ENCODE measurements around the gene VRTN. TPM values are rescaled to one million over a fixed set of nuclear protein-coding genes. Genes with fewer than 3 reads are reported as not detected.

The VRTN gene
- total RNA-seq, 4 donors from 2014 or later = not detected

DNA sequence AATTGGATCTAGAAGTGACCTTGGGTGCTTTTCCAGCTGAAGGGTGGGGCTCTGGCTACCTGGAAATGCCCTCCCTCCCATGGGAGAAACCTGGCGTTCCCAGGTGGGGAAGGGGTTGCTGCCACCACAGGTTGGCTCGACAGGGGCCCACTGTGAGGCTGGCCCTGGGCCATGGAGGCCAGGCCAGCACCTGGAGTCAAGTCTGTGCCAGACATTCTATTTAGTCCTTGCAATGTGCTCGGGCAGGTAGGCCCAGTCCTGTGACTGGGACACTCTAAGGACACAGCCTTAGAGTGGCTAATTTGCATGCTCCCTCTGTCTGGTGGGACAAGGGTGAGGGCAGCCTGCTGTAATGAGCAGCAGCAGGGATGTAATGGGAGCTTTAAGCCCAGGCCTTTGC, 11.9 kb downstream of the VRTN start:
- no peaks in the 10 kb centered on the region for H3K4me1 ChIP-seq
- no peaks in the 10 kb centered on the region for H3K27me3 ChIP-seq
- no peak overlapping the region for H3K27ac ChIP-seq
- no peak for DNase-seq
- in situ Hi-C loops (cut with MboI; ENCODE audit: low sequenced_read_pairs in 4 of 4) (loop anchor here in 2 of 4 donors (5.0 to 10.0 kb wide), 2 partner anchors 117 to 125 kb away; no protein-coding TSS in a partner anchor), intact Hi-C loops (cut with DNase I; ENCODE audit: low total_unique reads) (loop anchor here (5.0 kb wide), 2 partner anchors 132 to 252 kb away; partner anchors contain the start of genes ISCA2, LTBP2 and NPC2)
- H3K36me3 ChIP-seq = no peaks in the 10 kb centered on the region
- ATAC-seq = no peak
- TF ChIP-seq, protein P1, sequence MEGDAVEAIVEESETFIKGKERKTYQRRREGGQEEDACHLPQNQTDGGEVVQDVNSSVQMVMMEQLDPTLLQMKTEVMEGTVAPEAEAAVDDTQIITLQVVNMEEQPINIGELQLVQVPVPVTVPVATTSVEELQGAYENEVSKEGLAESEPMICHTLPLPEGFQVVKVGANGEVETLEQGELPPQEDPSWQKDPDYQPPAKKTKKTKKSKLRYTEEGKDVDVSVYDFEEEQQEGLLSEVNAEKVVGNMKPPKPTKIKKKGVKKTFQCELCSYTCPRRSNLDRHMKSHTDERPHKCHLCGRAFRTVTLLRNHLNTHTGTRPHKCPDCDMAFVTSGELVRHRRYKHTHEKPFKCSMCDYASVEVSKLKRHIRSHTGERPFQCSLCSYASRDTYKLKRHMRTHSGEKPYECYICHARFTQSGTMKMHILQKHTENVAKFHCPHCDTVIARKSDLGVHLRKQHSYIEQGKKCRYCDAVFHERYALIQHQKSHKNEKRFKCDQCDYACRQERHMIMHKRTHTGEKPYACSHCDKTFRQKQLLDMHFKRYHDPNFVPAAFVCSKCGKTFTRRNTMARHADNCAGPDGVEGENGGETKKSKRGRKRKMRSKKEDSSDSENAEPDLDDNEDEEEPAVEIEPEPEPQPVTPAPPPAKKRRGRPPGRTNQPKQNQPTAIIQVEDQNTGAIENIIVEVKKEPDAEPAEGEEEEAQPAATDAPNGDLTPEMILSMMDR (IDR thresholded peaks at IDR 0.05 in 4 of 5, conservative IDR thresholded peaks at IDR 0.05 in 1 of 5) = no peak
- no peak for TF ChIP-seq POLR2A (IDR thresholded peaks at IDR 0.05)
- H3K9me3 ChIP-seq = no peaks in the 10 kb centered on the region
- no peak overlapping the region for H3K4me3 ChIP-seq

DNA sequence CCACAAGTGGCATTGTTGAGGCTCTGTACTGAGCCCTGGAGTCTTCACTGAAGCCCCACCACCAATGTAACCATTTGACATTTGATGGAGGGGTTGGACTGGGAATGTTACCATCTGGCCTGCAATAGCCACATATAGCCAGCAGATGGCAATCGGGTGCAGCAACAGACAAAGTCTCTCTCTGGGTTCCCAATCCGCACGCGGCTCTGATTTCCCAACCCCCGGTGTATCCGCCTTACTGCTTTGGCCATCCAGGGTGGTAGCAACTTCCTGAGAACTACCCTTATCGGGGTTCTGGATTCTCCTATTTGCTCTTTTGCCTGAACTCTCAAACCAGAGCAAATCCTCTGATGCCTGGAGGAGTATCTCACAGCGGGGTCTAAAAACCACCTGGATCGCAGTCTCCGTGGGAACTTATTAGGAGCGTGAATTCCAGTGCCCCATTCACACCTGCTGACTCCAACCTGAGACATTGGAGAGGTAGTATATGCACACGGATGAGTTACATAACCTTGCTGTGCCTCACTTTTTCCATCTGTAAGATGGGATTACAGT, 14.2 kb downstream of the VRTN start:
- Histone ChIP-seq H3K4me3 (no peak overlapping the region), H3K27me3 (no peaks in the 10 kb centered on the region), H3K4me1 (no peaks in the 10 kb centered on the region), H3K36me3 (no peaks in the 10 kb centered on the region), H3K9me3 (no peaks in the 10 kb centered on the region), H3K27ac (no peak overlapping the region)
- peak; percentile 83 to 94 for ATAC-seq
- peak; percentile 56 to 69 for DNase-seq
- TF ChIP-seq, protein P1 (IDR thresholded peaks at IDR 0.05 in 4 of 5, conservative IDR thresholded peaks at IDR 0.05 in 1 of 5) = peak; percentile 82 to 94 (median 88)
- no peak for TF ChIP-seq POLR2A (IDR thresholded peaks at IDR 0.05)
- in situ Hi-C loops (cut with MboI; ENCODE audit: low sequenced_read_pairs in 4 of 4) (loop anchor here in 2 of 4 donors (5.0 to 10.0 kb wide), 2 partner anchors 115 to 122 kb away; no protein-coding TSS in a partner anchor), intact Hi-C loops (cut with DNase I; ENCODE audit: low total_unique reads) (loop anchor here (2.0 to 5.0 kb wide), 3 partner anchors 116 to 250 kb away; partner anchors contain the start of genes ISCA2, LTBP2 and NPC2)

DNA sequence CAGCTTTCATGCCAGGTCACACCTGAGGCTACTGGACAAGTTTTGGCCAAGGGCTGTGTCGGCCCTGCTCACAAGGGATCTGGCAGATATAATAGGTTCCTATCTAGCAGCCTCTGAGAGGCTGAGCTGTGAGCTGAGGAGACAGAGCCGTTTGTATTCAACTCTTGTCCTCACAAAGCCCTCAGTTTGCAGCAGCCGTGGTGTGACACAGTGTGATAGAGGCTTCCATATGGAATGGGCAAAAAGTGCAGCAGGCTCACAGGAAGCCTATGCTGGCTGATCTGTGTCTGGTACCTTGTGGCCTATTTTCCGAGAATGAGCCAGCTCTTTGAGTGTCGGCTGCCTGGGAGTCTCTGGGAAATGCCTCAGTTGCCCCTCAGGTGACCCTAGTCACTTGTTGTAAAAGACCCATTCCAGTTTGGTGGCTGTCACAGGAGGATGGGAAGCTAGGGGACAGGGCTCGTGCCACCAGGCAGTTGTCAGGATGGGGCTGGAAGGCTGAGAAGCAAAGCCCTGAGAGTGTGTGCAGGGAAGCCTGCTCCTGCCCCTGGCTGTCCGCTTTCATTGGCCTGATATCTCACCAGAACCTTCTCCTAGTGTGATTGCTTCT, 16.1 kb downstream of the VRTN start:
- no peaks in the 10 kb centered on the region for H3K27me3 ChIP-seq
- ATAC-seq = no peak
- no peaks in the 10 kb centered on the region for H3K36me3 ChIP-seq
- intact Hi-C loops (cut with DNase I; ENCODE audit: low total_unique reads) (loop anchor here (5.0 kb wide), 2 partner anchors 128 to 248 kb away; partner anchors contain the start of genes ISCA2, LTBP2 and NPC2), in situ Hi-C loops (cut with MboI; ENCODE audit: low sequenced_read_pairs in 4 of 4) (loop anchor here in 2 of 4 donors (5.0 to 10.0 kb wide), 2 partner anchors 113 to 120 kb away; no protein-coding TSS in a partner anchor)
- no peak overlapping the region for H3K27ac ChIP-seq
- no peaks in the 10 kb centered on the region for H3K4me1 ChIP-seq
- H3K9me3 ChIP-seq = no peaks in the 10 kb centered on the region
- no peak for TF ChIP-seq POLR2A (IDR thresholded peaks at IDR 0.05)
- TF ChIP-seq, protein P1 (IDR thresholded peaks at IDR 0.05 in 4 of 5, conservative IDR thresholded peaks at IDR 0.05 in 1 of 5) = no peak
- H3K4me3 ChIP-seq = no peak overlapping the region
- DNase-seq = no peak

DNA sequence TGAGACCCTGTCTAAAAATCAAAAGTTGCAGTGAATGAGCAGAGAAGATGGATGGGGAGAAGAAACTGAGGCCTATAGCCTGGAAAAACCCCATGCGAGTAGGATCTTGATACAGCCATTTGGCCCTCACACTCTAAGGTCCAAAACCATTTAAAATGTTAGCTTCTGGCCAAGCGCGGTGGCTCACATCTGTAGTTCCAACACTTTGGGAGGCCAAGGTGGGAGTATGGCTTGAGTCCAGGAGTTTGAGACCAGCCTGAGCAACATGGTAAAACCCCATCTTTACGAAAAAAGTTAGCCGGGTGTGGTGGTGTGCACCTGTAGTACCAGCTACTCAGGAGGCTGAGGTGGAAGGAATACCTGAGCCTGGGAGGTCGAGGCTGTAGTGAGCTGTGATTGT, 19.8 kb downstream of the VRTN start:
- H3K4me1 ChIP-seq = no peaks in the 10 kb centered on the region
- H3K4me3 ChIP-seq = no peak overlapping the region
- H3K36me3 ChIP-seq = no peaks in the 10 kb centered on the region
- H3K27ac ChIP-seq = no peak overlapping the region
- DNase-seq = no peak
- no peaks in the 10 kb centered on the region for H3K9me3 ChIP-seq
- TF ChIP-seq POLR2A (IDR thresholded peaks at IDR 0.05) = no peak
- TF ChIP-seq, protein P1 (IDR thresholded peaks at IDR 0.05 in 4 of 5, conservative IDR thresholded peaks at IDR 0.05 in 1 of 5) = no peak
- H3K27me3 ChIP-seq = no peaks in the 10 kb centered on the region
- intact Hi-C loops (cut with DNase I; ENCODE audit: low total_unique reads) = no loop called here
- in situ Hi-C loops (cut with MboI; ENCODE audit: low sequenced_read_pairs in 4 of 4) = loop anchor here in 1 of 4 donors (10.0 kb wide), 1 partner anchor 117 kb away; no protein-coding TSS in a partner anchor
- ATAC-seq = no peak

Data from gastrocnemius medialis (tissue), 4 donors.